SH-SY5Y (cell line): ENCODE measurements around the gene PLEKHA6.

Experiments
- GATA2 ChIP-seq: IDR thresholded peaks from 2 replicates; pipeline ENCODE4 v1.6.1; 2011; ENCODE audit warnings: mild to moderate bottlenecking, low read depth, low read length
- GATA3 ChIP-seq: IDR thresholded peaks from 2 replicates; pipeline ENCODE4 v1.6.1; 2011; ENCODE audit warnings: low read depth, mild to moderate bottlenecking, low read length, moderate library complexity

PLEKHA6 gene

DNA sequence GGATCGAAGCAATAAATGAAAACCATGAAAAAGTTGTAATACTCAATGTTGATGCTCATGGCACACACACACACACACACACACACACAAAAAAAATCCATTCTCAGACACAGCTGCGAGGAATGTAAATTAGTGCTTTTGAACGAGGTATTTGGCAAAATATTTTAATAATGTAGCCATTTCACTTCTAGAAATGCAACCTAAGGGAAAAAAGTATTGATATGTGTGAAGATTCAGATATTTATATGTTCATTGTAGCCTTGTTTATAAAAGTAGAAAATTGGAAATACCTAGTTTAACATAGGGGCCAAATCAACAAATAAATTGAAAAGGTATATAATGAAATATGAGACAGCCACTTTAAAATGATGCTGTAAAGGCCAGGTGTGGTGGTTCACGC, 3.8 kb downstream of the PLEKHA6 start:
- TF ChIP-seq GATA3 (no peak), GATA2 (no peak)

DNA sequence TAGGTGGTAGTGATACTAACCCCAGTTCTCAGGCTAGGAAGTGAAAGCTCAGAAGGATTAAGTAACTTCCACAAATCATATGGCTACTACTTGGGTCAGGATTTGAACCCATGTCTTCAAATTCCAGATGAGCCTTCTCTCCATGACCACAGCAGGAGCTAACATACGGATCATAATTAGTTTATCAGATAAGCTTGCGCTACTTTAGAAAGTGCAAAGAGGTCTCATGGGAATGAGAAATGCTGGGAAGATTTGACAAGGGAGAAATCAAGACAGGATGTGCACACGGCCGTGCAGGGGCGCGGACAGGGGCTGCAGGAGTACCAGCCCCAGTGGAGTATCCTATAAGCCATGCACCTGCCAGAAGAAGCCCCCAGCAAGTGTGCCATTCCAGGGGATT, 5.2 kb downstream of the PLEKHA6 start:
- TF ChIP-seq GATA2 (no peak), GATA3 (no peak)

DNA sequence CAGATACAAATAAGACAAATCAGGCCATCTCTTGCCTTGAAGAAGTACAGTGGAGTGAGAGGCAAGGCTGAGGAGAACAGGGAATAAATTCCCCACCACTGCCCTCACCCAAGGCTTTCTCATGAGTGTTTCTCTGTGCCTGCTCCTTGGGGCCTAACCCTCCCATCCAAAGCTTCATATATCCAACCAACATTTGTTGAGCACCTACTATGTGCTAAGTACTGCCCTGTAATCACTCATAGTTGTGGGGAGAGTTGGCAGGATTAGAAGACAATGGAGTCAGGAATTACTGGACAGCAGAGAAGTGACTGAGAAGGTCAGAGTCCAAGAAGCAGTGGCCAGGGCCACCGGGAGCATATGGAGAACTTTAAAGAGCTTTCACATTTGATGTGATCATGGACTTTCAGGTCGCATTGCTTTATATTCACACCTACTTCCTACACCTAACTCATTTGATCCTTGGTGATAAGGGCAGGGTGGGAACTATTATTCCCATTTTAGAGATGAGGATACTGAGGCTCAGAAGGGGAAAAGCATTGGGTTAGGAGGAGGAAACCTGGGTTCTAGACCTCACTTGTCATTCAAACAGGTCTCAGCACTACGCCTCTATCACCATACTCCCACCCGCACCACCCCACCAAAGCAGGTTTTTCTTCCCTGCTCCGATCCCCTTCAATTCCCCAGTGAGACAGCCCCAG, 6.4 kb downstream of the PLEKHA6 start:
- no peak for TF ChIP-seq GATA2
- no peak for TF ChIP-seq GATA3

- TF ChIP-seq GATA2 (no peak), GATA3 (no peak)
These were observed 8.7 kb downstream of the PLEKHA6 start for GRCh38 chr1:204350857-204351573.

GRCh38 chr1:204350312-204350711, 9.4 kb downstream of the PLEKHA6 start:
- no peak for TF ChIP-seq GATA2
- no peak for TF ChIP-seq GATA3

DNA sequence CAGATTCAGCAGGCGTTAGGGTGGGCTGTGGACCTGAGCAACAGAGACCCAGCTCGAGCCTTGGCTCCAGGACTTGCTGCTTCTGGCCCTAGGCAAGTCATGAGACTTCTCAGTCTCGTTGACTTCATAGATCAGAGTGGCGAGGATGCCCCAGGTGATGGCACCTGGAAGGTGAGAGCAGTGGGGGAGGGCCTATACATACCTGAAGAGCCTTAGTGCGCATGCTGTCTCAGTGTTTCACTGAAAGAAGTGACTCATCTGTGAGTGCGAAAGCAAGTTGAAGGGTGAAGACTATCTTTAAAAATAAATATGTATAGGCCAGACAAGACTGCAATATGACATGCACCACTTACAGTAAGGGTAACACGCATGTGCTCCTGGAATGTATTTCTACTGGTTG, 10.1 kb downstream of the PLEKHA6 start:
- TF ChIP-seq GATA2 (no peak), GATA3 (no peak)

DNA sequence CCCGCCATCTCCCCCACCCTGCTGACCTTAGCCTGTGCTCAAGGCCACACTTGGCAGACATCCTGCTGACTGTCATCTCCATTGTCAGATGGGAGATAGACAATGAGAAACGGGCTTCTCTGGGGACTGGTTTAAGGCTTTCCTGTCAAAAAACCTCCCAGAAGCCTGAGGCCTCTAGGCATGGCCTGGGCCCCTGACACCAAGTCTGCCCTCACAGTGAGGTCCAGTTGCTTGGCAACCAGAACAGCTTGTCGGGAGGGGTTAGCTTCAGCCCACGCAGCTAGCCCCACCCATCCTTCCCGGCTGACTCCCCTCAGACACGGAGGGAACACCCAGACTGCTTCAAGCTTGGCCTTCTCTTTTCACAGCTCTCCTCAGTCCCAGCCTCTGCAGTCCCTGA, 11.0 kb downstream of the PLEKHA6 start:
- no peak for TF ChIP-seq GATA3
- peak; percentile 85 for TF ChIP-seq GATA2

DNA sequence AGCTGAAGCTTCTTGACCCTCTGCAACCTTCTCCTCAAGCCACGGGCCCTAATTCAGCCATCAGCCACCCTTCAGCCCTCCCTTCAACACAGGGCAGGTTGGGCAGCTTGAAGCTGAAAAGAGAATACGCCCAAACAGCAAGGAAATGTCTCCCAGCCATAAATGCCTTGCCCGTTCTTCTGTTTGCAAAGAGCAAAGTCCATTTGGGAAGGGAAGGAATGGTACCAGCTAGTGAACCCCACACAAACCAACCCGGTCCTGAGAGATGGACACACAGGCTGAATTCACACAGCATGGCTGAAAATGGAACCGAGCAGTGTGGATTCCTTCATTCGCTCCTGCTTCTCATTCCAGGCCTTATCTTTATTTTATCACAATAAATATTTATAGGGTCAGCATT, 11.5 kb downstream of the PLEKHA6 start:
- TF ChIP-seq GATA3 (no peak), GATA2 (no peak)

DNA sequence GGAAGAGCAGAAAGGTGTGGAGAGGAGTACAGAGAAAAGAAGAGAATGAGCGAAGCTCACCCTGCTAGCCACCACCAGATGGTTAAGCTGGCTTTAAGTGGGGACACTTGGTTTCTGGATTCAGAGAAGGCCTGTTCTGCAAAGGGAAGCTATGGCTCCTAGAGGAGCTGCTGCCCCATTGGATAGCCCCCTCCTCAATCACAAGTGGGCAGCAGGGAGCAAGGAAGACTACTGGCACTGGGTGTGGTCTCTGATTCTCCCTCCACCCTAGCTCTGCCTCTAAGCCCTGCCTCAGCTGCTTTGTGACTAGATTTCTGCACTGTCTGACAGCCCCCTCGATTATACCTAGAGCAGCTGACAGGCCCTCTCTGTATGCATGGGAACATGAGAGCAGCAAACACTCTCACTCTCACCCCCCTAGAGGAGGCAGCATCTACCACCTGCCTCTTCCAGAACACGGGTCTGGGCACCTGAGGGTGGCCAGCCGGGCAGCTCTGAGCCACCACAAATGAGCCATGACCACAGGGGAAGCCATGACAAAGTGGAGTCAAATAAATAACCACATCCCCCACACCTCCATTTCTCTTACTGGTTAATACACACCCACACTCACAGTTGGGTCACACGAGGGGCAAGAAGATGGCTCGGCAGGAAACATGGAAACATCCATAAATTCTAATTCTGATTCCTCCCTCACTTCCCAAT, 13.6 kb downstream of the PLEKHA6 start:
- TF ChIP-seq GATA2: no peak
- TF ChIP-seq GATA3: no peak

DNA sequence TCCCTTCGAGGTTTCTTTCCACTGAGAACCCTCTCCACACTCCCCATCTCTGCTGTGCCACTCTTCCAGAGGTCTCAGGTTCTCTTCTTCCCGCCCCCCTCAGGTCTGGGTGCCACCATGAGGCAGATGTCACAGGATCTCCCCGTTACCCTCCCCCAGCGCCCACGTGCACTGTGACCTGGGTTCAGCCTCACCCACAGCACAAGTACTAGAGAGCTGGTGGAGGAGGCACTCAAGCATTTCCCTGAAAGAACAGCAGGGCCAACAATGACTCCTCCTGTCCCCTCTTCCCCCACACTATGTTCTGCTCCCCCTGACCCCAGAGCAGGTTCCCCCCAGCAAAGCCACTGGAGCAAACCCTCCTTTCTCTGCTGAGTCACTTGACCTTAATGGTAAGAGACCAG, 14.3 kb downstream of the PLEKHA6 start:
- TF ChIP-seq GATA2 (no peak), GATA3 (no peak)

- TF ChIP-seq GATA2 (no peak), GATA3 (no peak)
These were observed 14.9 kb downstream of the PLEKHA6 start for GRCh38 chr1:204344665-204345355.

DNA sequence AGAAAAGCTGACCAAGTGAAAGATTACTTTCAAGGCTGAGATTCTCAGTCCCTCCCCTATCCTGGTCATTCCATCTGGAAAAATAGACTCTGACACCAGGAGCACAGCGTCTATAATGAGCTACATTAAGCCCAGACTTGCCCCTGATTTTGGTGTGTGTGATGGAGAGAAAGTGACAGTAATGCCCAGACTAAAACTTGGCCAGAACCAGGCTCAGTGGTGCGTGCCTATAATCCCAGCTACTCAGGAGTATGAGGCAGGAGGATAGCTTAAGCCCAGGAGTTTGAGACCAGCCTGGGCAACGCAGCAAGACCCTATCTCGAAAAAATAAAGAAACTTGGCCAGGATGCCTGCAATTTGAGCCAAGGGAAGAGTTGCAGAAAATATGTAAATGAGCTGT, 15.9 kb downstream of the PLEKHA6 start:
- TF ChIP-seq GATA2: no peak

DNA sequence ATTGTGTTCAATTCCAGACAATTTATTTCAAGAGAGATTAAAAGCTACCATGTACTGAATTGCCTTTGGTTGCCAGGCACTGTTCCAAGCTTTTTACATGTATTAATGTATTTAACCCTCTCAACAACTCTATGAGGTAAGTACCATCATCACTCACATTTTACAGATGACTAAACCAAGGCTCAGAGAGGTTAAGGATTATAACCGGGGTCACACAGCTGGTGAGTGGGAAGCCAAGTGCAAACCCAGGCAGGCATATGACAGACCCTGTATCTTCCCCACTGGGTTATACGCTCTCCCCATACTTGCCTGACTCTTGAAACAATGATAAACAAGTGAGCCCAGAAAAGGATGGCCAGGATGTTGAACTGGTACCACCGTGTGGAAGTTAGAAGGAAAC, 16.5 kb downstream of the PLEKHA6 start:
- TF ChIP-seq GATA2 (no peak), GATA3 (no peak)

- TF ChIP-seq GATA3: no peak
- no peak for TF ChIP-seq GATA2
These were observed 17.4 kb downstream of the PLEKHA6 start for GRCh38 chr1:204342310-204342709.
